Fibroblast of upper back skin (primary cell): ENCODE data around the gene SERTAD1.
"Not testable (repeated sequence)": the region's sequence is repeated elsewhere in the genome, so short reads cannot be mapped to it uniquely, and the experiment has no call there.

Experiments
- DNase-seq: peaks from one replicate; pipeline ENCODE4 v3.0.0-alpha.2; 2013

SERTAD1 gene

GRCh38 chr19:40450664-40451063 is 24.9 kb upstream of the SERTAD1 start:
- DNase-seq, result no peak

GRCh38 chr19:40449506-40449905 is 23.7 kb upstream of the SERTAD1 start:
- no peak for DNase-seq

GRCh38 chr19:40446263-40446784 is 20.5 kb upstream of the SERTAD1 start:
- DNase-seq, result no peak

- no peak for DNase-seq
These were observed 20.0 kb upstream of the SERTAD1 start for GRCh38 chr19:40445780-40446262.

GRCh38 chr19:40444825-40445312 is 19.1 kb upstream of the SERTAD1 start:
- DNase-seq, result no peak

GRCh38 chr19:40444000-40444824 is 18.4 kb upstream of the SERTAD1 start, which contains the start of gene SERTAD3:
Gene SERTAD3, minus strand, starts transcription at chr19:40444335. Its CDS starts 2,255 bp downstream, at chr19:40442080.
- DNase-seq, result peak; percentile 94

GRCh38 chr19:40443131-40443999 is 17.6 kb upstream of the SERTAD1 start:
- DNase-seq, result peak; percentile 100

GRCh38 chr19:40442328-40443130 is 16.7 kb upstream of the SERTAD1 start:
- no peak for DNase-seq

GRCh38 chr19:40441719-40442253 is 16.0 kb upstream of the SERTAD1 start:
- no peak for DNase-seq

- DNase-seq, result no peak
These were observed 12.5 kb upstream of the SERTAD1 start for GRCh38 chr19:40438284-40438683.

- DNase-seq, result peak; percentile 92
These were observed 7.8 kb upstream of the SERTAD1 start for GRCh38 chr19:40433391-40434216.

- not testable (repeated sequence) for DNase-seq
These were observed 7.0 kb upstream of the SERTAD1 start for GRCh38 chr19:40432760-40433159.

GRCh38 chr19:40431698-40432097 is 5.9 kb upstream of the SERTAD1 start:
- DNase-seq, result no peak

GRCh38 chr19:40430242-40430641 is 4.5 kb upstream of the SERTAD1 start:
- DNase-seq, result not testable (repeated sequence)

- not testable (repeated sequence) for DNase-seq
These were observed 2.4 kb upstream of the SERTAD1 start for GRCh38 chr19:40428197-40428596.

GRCh38 chr19:40424637-40425449 is 949 bp downstream of the SERTAD1 start:
- peak; percentile 24 for DNase-seq

- no peak for DNase-seq
These were observed 1.9 kb downstream of the SERTAD1 start for GRCh38 chr19:40423938-40424337.

- DNase-seq, result no peak
These were observed 2.8 kb downstream of the SERTAD1 start for GRCh38 chr19:40422748-40423566.
